Testis (tissue), 3 donors: ENCODE measurements around the gene RGS9. TPM values are rescaled to one million over a fixed set of nuclear protein-coding genes. Genes with fewer than 3 reads are reported as not detected.

Experiments
- DNase-seq: peaks from one replicate; pipeline ENCODE4 v3.0.0-alpha.2; 2019
- H3K27ac ChIP-seq, 2 donors: fragments of 200-600 bp; sonication (generic); one replicate each; pipeline ENCODE4 v1.5.1; 2019
- H3K27me3 ChIP-seq: fragments of 200-600 bp; sonication (generic); one replicate; pipeline ENCODE4 v1.5.1; 2019
- H3K36me3 ChIP-seq: fragments of 200-600 bp; sonication (generic); one replicate; pipeline ENCODE4 v1.5.1; 2017; ENCODE audit warnings: low read depth; ENCODE audit errors: missing control alignments
- H3K4me1 ChIP-seq: fragments of 200-600 bp; sonication (generic); one replicate; pipeline ENCODE4 v1.5.1; 2019
- H3K4me3 ChIP-seq, 2 donors: fragments of 200-600 bp; sonication (generic); one replicate each; pipeline ENCODE4 v1.5.1; 2017 to 2019
- H3K9me3 ChIP-seq: fragments of 200-600 bp; sonication (generic); one replicate; pipeline ENCODE4 v1.5.1; 2017
- POLR2A ChIP-seq: fragments of 450-650 bp; IDR thresholded peaks from one replicate; pipeline ENCODE4 v1.6.1; 2017; ENCODE audit warnings: antibody characterized with exemption, mild to moderate bottlenecking, moderate library complexity
- WGBS, 2 donors: methylation state at CpG; one replicate each; pipeline ENCODE4 v1.1.5; 2018; 5-methylcytosine and 5-hydroxymethylcytosine counted together
- intact Hi-C: fragments of 100-400 bp; cut with DNase I; formaldehyde crosslinking; loops from one replicate; pipeline ENCODE4 v1.15.1; 2023; ENCODE audit warnings: low total_unique reads
- polyA plus RNA-seq: library from polyadenylated mRNA; stranded (reverse); fragments of 350-450 nt; fragmentation: Illumina TruSeq; extraction: RNeasy Lipid Tissue Mini Kit (QIAGEN cat#74804); gene quantifications from one replicate; pipeline ENCODE4 v1.2.3, GENCODE V29; 2014; ENCODE audit warnings: low read depth, low replicate concordance; ENCODE audit not compliant: insufficient read depth
- total RNA-seq, 2 donors: library from RNA; depleted of rRNA; stranded (reverse); fragments of >200 nt; gene quantifications; one replicate each; pipeline ENCODE4 v1.2.3, GENCODE V29; 2016
- TF ChIP-seq, protein P1 (sequence below), 3 experiments: fragments of 450-650 bp in 2 of 3; fragments of 200-600 bp in 1 of 3; sonication (generic) in 1 of 3; IDR thresholded peaks; one replicate each; pipeline ENCODE4 v1.5.1; 2016 to 2019; ENCODE audit warnings: antibody characterized with exemption in 3 of 3, mild to moderate bottlenecking in 2 of 3, moderate library complexity in 1 of 3

Gene RGS9
- total and polyA plus RNA-seq, 3 donors from 2014 or later: 4.6 to 7.9 (median 5.7) TPM

GRCh38 chr17:65173976-65174683 is 37.0 kb downstream of the RGS9 start:
- no peaks in the 10 kb centered on the region for H3K36me3 ChIP-seq
- intact Hi-C loops: no loop called here
- no peaks in the 10 kb centered on the region for H3K9me3 ChIP-seq
- WGBS, 2 donors: 82 to 90% methylated on average over 9 of the region's 9 CpGs
- no peak overlapping the region for H3K4me3 ChIP-seq
- H3K27me3 ChIP-seq: no peaks in the 10 kb centered on the region
- H3K27ac ChIP-seq: no peak overlapping the region
- no peak for DNase-seq
- peaks cover 3% of the 10 kb centered on the region for H3K4me1 ChIP-seq
- TF ChIP-seq POLR2A: no peak
- TF ChIP-seq, protein P1, sequence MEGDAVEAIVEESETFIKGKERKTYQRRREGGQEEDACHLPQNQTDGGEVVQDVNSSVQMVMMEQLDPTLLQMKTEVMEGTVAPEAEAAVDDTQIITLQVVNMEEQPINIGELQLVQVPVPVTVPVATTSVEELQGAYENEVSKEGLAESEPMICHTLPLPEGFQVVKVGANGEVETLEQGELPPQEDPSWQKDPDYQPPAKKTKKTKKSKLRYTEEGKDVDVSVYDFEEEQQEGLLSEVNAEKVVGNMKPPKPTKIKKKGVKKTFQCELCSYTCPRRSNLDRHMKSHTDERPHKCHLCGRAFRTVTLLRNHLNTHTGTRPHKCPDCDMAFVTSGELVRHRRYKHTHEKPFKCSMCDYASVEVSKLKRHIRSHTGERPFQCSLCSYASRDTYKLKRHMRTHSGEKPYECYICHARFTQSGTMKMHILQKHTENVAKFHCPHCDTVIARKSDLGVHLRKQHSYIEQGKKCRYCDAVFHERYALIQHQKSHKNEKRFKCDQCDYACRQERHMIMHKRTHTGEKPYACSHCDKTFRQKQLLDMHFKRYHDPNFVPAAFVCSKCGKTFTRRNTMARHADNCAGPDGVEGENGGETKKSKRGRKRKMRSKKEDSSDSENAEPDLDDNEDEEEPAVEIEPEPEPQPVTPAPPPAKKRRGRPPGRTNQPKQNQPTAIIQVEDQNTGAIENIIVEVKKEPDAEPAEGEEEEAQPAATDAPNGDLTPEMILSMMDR (IDR thresholded peaks at IDR 0.05): no peak

DNA sequence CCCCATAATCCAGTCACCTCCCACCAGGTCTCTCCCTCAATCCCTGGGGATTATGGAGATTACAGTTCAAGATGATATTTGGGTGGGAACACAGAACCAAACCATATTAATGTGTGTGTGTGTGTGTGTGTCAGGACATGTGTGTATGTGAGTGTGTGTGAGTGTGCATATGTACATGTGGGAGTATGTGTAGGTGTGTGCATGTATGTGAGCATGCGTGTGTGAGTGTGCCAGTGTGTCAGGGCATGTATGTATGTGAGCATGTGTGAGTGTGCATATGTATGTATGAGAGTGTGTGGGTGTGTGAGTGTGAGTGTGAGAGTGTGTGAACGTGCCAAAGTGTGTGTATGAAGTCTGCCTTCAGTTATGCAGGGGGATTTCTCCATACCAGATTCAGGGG is 37.8 kb downstream of the RGS9 start:
- TF ChIP-seq, protein P1 (IDR thresholded peaks at IDR 0.05): no peak
- TF ChIP-seq POLR2A: no peak
- intact Hi-C loops: no loop called here
- H3K27ac ChIP-seq: no peak overlapping the region
- no peaks in the 10 kb centered on the region for H3K27me3 ChIP-seq
- H3K4me1 ChIP-seq: peaks cover 3% of the 10 kb centered on the region
- 73 to 79% methylated on average over 2 of the region's 2 CpGs for WGBS, 2 donors
- H3K4me3 ChIP-seq: no peak overlapping the region
- H3K9me3 ChIP-seq: no peaks in the 10 kb centered on the region
- DNase-seq: no peak
- no peaks in the 10 kb centered on the region for H3K36me3 ChIP-seq

DNA sequence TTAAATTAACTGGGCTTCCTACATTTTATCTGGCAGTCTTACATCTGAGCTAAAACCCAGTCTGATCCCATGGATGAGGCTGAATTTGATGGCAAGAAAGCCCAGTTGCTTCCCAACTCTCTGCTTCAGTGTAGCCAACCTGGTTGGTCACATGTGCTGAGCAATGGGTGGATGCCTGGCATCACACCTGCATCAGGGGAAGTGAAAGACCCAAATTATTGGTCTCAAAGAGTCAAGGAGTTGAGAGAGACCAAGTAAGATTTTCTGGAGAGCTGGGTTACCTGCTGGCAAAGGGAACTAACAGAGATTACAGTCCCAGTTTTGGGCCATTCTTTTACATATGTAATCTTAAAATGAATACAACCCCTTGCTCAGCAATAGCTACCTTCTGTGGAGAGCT is 38.8 kb downstream of the RGS9 start:
- Histone ChIP-seq H3K36me3 (no peaks in the 10 kb centered on the region), H3K4me3 (no peak overlapping the region), H3K27ac (no peak overlapping the region), H3K4me1 (peaks cover 3% of the 10 kb centered on the region), H3K9me3 (no peaks in the 10 kb centered on the region), H3K27me3 (no peaks in the 10 kb centered on the region)
- intact Hi-C loops: no loop called here
- DNase-seq: no peak
- TF ChIP-seq, protein P1 (IDR thresholded peaks at IDR 0.05): no peak
- TF ChIP-seq POLR2A: no peak

DNA sequence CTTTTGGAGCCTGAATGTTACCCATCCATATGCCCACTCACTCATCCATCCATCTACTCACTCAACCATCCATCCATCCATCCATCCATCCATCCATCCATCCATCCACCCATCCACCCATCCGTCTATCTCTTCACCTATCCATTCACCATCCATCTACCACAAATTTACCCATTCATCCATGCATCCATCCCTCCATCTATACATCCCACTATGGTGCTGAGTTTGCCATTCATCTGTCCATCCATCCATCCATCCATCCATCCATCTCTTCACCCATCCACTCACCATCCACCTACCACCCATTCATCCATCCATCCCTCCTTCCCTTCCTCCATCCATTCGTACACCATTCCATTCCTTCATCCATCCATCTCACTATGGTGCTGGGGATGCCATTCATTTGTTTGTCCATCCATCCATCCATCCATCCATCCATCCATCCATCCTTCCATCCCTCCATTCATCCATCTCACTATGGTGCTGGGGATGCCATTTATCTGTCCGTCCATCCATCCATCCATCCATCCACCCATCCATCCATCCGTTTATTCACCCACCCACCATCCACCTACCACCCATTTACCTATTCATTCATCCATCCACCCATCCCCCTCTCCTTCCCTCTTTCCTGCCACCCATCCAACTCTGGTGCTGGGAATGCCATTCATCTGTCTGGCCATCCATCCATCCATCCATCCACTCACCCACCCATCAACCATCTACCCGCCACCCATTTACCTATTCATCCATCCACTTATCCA is 39.7 kb downstream of the RGS9 start:
- Histone ChIP-seq H3K4me3 (no peak overlapping the region), H3K4me1 (peaks cover 3% of the 10 kb centered on the region), H3K9me3 (no peaks in the 10 kb centered on the region), H3K27me3 (no peaks in the 10 kb centered on the region), H3K36me3 (no peaks in the 10 kb centered on the region), H3K27ac (no peak overlapping the region)
- TF ChIP-seq POLR2A: no peak
- TF ChIP-seq, protein P1 (IDR thresholded peaks at IDR 0.05): no peak
- 95 to 98% methylated on average over 5 of the region's 5 CpGs for WGBS, 2 donors
- intact Hi-C loops: no loop called here
- no peak for DNase-seq
